Measurements from ENCODE around the gene PHACTR1. TPM values are rescaled to one million over a fixed set of nuclear protein-coding genes. Genes with fewer than 3 reads are reported as not detected.

Gene PHACTR1
- total and polyA plus RNA-seq, 9 of the 15 experiments (the other 6 are each of a cell fraction or from before 2014, with no cell fraction given), result 11.5 to 32.6 (median 22.0) TPM

- no peak for TF ChIP-seq ARID1B (IDR thresholded peaks at IDR 0.05)
- no peak for TF ChIP-seq ZNF512 (tag; IDR thresholded peaks at IDR 0.05)
- TF ChIP-seq ZBTB11 (CRISPR knock-in tag; IDR thresholded peaks at IDR 0.05), result no peak
- no peak for TF ChIP-seq ZKSCAN1 (IDR thresholded peaks at IDR 0.05; ENCODE audit: low read depth, low read length)
- no peak for TF ChIP-seq MBD2 (IDR thresholded peaks at IDR 0.05; ENCODE audit: borderline replicate concordance, low read depth)
- TF ChIP-seq MAZ (CRISPR knock-in tag; conservative IDR thresholded peaks at IDR 0.05 in 1 of 2, IDR thresholded peaks at IDR 0.05 in 1 of 2), result no peak
- TF ChIP-seq CBFA2T3 (IDR thresholded peaks at IDR 0.05), result no peak
- TF ChIP-seq, protein P1, sequence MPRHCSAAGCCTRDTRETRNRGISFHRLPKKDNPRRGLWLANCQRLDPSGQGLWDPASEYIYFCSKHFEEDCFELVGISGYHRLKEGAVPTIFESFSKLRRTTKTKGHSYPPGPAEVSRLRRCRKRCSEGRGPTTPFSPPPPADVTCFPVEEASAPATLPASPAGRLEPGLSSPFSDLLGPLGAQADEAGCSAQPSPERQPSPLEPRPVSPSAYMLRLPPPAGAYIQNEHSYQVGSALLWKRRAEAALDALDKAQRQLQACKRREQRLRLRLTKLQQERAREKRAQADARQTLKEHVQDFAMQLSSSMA (CRISPR knock-in tag; IDR thresholded peaks at IDR 0.05), result no peak
- TF ChIP-seq, protein P2, sequence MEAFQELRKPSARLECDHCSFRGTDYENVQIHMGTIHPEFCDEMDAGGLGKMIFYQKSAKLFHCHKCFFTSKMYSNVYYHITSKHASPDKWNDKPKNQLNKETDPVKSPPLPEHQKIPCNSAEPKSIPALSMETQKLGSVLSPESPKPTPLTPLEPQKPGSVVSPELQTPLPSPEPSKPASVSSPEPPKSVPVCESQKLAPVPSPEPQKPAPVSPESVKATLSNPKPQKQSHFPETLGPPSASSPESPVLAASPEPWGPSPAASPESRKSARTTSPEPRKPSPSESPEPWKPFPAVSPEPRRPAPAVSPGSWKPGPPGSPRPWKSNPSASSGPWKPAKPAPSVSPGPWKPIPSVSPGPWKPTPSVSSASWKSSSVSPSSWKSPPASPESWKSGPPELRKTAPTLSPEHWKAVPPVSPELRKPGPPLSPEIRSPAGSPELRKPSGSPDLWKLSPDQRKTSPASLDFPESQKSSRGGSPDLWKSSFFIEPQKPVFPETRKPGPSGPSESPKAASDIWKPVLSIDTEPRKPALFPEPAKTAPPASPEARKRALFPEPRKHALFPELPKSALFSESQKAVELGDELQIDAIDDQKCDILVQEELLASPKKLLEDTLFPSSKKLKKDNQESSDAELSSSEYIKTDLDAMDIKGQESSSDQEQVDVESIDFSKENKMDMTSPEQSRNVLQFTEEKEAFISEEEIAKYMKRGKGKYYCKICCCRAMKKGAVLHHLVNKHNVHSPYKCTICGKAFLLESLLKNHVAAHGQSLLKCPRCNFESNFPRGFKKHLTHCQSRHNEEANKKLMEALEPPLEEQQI (IDR thresholded peaks at IDR 0.05), result no peak
- no peak for TF ChIP-seq CEBPB (tag; IDR thresholded peaks at IDR 0.05)
- no peak for TF ChIP-seq BRD9 (IDR thresholded peaks at IDR 0.05; ENCODE audit: low read depth, partially characterized antibody)
- TF ChIP-seq ZNF277 (CRISPR knock-in tag; IDR thresholded peaks at IDR 0.05; ENCODE audit: borderline replicate concordance), result no peak
- TF ChIP-seq ELF1 (tag; IDR thresholded peaks at IDR 0.05), result no peak
- DNase-seq (ENCODE audit: extremely low read depth in 1 of 4, low spot score in 3 of 4) (no peak), ATAC-seq (no peak), FAIRE-seq (no peak)
- 0% methylated on average over 3 of the region's 3 CpGs for WGBS (ENCODE audit: insufficient coverage, low coverage, missing lambda C conversion rate)
- in situ Hi-C loops (cut with MboI) (no loop called here), intact Hi-C loops (cut with micrococcal nuclease) (no loop called here)
- no peak overlapping the region for H3K4me3 ChIP-seq
- 0 out of 5 replicates have a peak, but pooled peaks cover 0 to 3% of the 10 kb centered on the region in 2 experiments for H3K27me3 ChIP-seq (ENCODE audit: control insufficient read depth in 2 of 2, insufficient read depth in 2 of 2, low read length in 2 of 2)
- no peaks in the 10 kb centered on the region for H3K9me1 ChIP-seq (ENCODE audit: control insufficient read depth, insufficient read depth, low read length)
- no peaks in the 10 kb centered on the region for H3K79me2 ChIP-seq (ENCODE audit: control insufficient read depth, insufficient read depth, low read length)
- no peak overlapping the region for H3K9ac ChIP-seq (ENCODE audit: insufficient read depth in 1 of 2, low read depth in 2 of 2, low read length in 2 of 2)
- H3K9me3 ChIP-seq (replicated peaks; ENCODE audit: control insufficient read depth, insufficient read depth, low read depth, low read length), result no peaks in the 10 kb centered on the region
- no peak overlapping the region for H3K4me2 ChIP-seq (ENCODE audit: insufficient read depth, low read length)
- ChIA-PET CTCF (ENCODE audit: low intra/inter-chr PET ratio) (no interaction called here), POLR2A (no interaction called here)
- H3K27ac ChIP-seq (ENCODE audit: extremely low read depth, low read depth, low read length), result no peak overlapping the region
- no peak overlapping the region for H2AFZ ChIP-seq (ENCODE audit: low read depth, low read length)
- no peaks in the 10 kb centered on the region for H3K4me1 ChIP-seq (replicated peaks in 1 of 2; ENCODE audit: control insufficient read depth in 2 of 2, insufficient read depth in 2 of 2, low read length in 2 of 2)
- no peaks in the 10 kb centered on the region for H3K36me3 ChIP-seq (ENCODE audit: control insufficient read depth, insufficient read depth, low read length)
- H4K20me1 ChIP-seq (replicated peaks; ENCODE audit: control insufficient read depth, insufficient read depth, low read length), result no peaks in the 10 kb centered on the region
- no TSS peak for BruUV-seq (replicated peaks)
Measured at GRCh38 chr6:12719017-12719416, 2.5 kb downstream of the PHACTR1 start.
